ENCODE measurements around the gene LARGE1. TPM values are rescaled to one million over a fixed set of nuclear protein-coding genes. Genes with fewer than 3 reads are reported as not detected.
A peak's percentile ranks its signal among the peaks of the same experiment; 100 is the strongest.

The LARGE1 gene
- total RNA-seq, 1 donor from 2014 or later = 0.47 TPM

DNA sequence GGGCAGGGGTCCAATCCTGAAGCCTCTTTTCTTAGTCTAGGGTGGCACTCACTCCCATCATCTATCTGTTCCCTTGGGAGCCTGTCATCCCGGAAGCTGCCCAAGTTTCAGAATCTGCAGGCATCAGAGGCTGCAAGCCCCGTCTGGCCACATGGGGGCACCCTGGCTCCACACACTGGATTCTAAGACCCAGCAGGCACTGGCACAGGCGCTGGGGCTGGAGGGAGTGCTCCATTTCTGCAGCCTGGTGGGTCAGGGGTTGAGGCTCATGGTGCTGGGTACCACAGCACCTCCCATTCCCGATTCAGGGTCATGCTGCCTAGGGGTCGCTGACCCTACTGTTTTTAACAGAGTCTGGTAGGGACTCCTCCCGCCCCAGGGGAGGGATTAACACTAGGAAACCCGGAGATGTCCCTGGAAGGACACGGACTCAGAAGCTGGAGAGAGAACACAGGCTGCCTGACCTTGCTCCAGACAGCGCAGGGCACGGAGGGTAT is 618.2 kb downstream of the LARGE1 start:
- no peak overlapping the region for H3K4me3 Mint-ChIP-seq

GRCh38 chr22:33300165-33300564 is 620.1 kb downstream of the LARGE1 start:
- intact Hi-C loops (cut with micrococcal nuclease) = no loop called here

More for the DNA sequence above, 618.2 kb downstream of the LARGE1 start:
- no peak overlapping the region for H3K27ac Mint-ChIP-seq
- no peaks in the 10 kb centered on the region for H3K27me3 Mint-ChIP-seq
- intact Hi-C loops (cut with micrococcal nuclease) = loop anchor here (2.0 kb wide), 1 partner anchor 279 kb away; no protein-coding TSS in a partner anchor
- peak; percentile 86 for DNase-seq
- no peaks in the 10 kb centered on the region for H3K36me3 Mint-ChIP-seq (ENCODE audit: low read depth)
- no peaks in the 10 kb centered on the region for H3K9me3 Mint-ChIP-seq
- H3K4me1 Mint-ChIP-seq = no peaks in the 10 kb centered on the region

GRCh38 chr22:33299245-33299956 is 620.9 kb downstream of the LARGE1 start:
- Mint-ChIP-seq H3K27ac (no peak overlapping the region), H3K36me3 (ENCODE audit: low read depth) (no peaks in the 10 kb centered on the region), H3K9me3 (no peaks in the 10 kb centered on the region), H3K4me1 (no peaks in the 10 kb centered on the region), H3K27me3 (no peaks in the 10 kb centered on the region), H3K4me3 (no peak overlapping the region)
- DNase-seq = no peak
- intact Hi-C loops (cut with micrococcal nuclease) = no loop called here

More at GRCh38 chr22:33300165-33300564, 620.1 kb downstream of the LARGE1 start:
- H3K27ac Mint-ChIP-seq = no peak overlapping the region
- no peaks in the 10 kb centered on the region for H3K4me1 Mint-ChIP-seq
- H3K9me3 Mint-ChIP-seq = no peaks in the 10 kb centered on the region
- no peak overlapping the region for H3K4me3 Mint-ChIP-seq
- no peak for DNase-seq
- H3K27me3 Mint-ChIP-seq = no peaks in the 10 kb centered on the region
- H3K36me3 Mint-ChIP-seq (ENCODE audit: low read depth) = no peaks in the 10 kb centered on the region

DNA sequence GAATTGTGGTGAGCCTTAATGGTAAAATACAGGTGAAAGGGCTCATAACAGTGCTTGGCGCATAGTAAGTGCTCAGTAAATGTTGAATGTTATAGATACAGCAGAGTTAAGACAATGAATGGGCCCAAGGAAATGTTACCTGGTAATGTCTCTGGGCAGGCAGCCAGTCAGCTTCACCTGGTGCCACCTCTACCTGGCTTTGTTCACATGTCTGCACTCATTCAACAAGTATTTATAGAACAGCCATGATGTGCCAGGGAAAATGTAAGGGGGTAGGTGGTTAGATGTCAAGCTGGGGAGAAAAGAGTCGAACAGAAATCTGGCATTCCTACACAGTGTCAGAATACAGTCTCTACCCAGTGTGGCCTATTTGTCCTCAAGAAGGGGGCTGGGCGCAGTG is 623.3 kb downstream of the LARGE1 start:
- no peak for DNase-seq
- intact Hi-C loops (cut with micrococcal nuclease) = no loop called here
- Mint-ChIP-seq H3K27me3 (no peaks in the 10 kb centered on the region), H3K27ac (no peak overlapping the region), H3K36me3 (ENCODE audit: low read depth) (no peaks in the 10 kb centered on the region), H3K4me1 (no peaks in the 10 kb centered on the region), H3K9me3 (no peaks in the 10 kb centered on the region), H3K4me3 (no peak overlapping the region)

GRCh38 chr22:33288078-33288477 is 632.2 kb downstream of the LARGE1 start:
- Mint-ChIP-seq H3K4me1 (no peaks in the 10 kb centered on the region), H3K4me3 (no peak overlapping the region), H3K9me3 (no peaks in the 10 kb centered on the region), H3K27me3 (no peaks in the 10 kb centered on the region), H3K36me3 (ENCODE audit: low read depth) (no peaks in the 10 kb centered on the region), H3K27ac (no peak overlapping the region)
- intact Hi-C loops (cut with micrococcal nuclease) = no loop called here
- DNase-seq = no peak

DNA sequence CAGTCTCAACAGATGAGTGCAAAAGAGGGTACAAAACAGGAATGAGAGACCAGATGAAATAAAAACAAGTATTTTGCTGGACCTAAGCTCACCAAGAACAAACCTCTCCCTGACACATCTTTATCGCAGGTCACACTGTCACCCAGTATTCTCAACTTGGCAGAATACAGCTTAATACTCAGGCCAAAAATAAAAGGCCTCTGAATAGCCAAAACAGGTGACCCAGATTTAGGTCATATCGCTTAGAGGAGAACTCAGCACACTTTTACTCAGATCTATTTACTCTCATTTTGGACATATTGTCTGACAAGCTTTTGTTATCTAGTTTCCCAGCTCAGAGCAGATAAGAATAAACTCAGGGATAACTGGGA is 645.2 kb downstream of the LARGE1 start:
- no peaks in the 10 kb centered on the region for H3K9me3 Mint-ChIP-seq

DNA sequence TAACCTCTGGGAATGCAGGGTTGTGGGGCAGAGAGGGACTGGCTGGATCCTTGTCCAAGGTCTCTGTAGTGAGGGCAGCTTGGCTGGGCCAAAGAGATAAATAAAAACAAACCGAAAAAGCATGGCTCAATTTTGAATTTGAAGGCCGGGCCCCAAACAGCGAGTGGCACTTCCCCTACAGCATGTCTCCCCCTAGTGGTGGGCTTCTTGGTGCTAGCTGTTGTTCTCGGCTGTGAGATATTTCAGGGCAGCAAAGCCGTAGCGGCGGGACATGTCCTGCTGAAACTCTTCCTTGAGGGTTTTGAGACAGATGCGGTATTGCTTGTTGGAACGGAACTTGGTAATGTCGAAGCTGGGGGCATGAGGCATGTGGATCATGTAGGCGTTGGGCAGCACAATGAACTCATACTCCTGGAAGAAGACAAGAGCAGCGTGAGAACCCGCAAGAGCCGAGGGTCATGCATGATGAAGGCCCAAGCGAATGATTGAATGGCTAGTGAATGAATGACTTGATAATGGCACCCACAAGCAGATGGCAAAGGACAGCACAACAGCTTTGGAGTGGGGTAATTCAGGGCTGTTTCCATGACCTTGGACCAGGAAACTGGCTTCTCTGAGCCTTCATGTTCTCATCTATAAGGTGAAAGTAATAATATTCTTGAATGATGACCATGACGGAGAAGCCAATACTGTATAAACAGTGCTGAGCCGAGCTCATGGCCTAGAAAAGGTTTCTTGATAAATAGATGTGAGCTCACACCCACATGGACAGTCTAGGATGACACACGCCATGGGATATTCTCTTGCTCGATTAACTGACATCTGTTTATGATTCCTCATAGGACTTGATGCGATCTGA is 645.8 kb downstream of the LARGE1 start:
- Mint-ChIP-seq H3K27ac (no peak overlapping the region), H3K4me1 (no peaks in the 10 kb centered on the region), H3K36me3 (ENCODE audit: low read depth) (no peaks in the 10 kb centered on the region), H3K4me3 (no peak overlapping the region), H3K27me3 (no peaks in the 10 kb centered on the region), H3K9me3 (no peaks in the 10 kb centered on the region)
- intact Hi-C loops (cut with micrococcal nuclease) = no loop called here
- DNase-seq = peak; percentile 61

More for the DNA sequence above, 645.2 kb downstream of the LARGE1 start:
- H3K4me1 Mint-ChIP-seq = no peaks in the 10 kb centered on the region
- H3K4me3 Mint-ChIP-seq = no peak overlapping the region
- no peak for DNase-seq
- intact Hi-C loops (cut with micrococcal nuclease) = no loop called here
- no peaks in the 10 kb centered on the region for H3K36me3 Mint-ChIP-seq (ENCODE audit: low read depth)
- H3K27ac Mint-ChIP-seq = no peak overlapping the region
- H3K27me3 Mint-ChIP-seq = no peaks in the 10 kb centered on the region

DNA sequence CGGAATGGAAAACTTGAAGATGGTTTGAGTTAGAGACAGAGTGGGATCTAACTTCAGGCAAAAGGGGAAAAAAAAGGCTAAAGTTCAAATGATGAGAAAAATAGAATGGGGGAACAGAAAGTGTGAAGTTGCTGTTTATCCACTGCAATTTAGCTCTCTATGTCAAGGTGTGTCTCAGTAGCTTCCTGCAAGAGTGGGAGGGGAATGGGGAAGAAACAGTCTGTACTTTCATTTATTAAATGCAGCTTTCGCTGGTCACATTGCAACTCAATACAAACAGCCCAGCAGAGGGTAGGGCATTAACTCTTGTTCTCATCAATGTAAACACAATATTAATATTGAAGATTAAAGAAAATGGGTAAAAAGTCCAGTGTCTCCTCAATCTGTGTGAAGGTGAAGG is 647.4 kb downstream of the LARGE1 start:
- Mint-ChIP-seq H3K9me3 (no peaks in the 10 kb centered on the region), H3K4me1 (no peaks in the 10 kb centered on the region), H3K36me3 (ENCODE audit: low read depth) (no peaks in the 10 kb centered on the region), H3K27ac (no peak overlapping the region), H3K27me3 (no peaks in the 10 kb centered on the region), H3K4me3 (no peak overlapping the region)
- no peak for DNase-seq
- intact Hi-C loops (cut with micrococcal nuclease) = no loop called here

DNA sequence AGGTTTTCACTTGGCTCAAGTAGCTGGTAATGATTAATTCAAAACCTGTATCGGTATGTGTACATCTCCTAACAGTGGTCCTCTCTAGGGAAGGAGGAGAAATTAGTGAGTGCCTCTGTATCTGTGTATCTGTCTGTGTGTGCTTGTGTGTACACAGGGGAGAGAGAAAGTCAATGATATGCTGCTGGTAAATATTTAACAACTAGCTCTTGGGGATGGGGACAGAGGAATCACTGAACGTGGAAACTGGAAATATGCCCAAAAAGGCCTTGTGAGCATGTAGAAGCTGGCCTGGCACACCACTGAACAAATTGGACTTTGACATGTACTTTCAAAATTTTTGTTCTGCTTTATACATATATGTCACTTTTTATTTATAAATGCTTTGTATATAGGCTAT is 648.1 kb downstream of the LARGE1 start:
- Mint-ChIP-seq H3K27me3 (no peaks in the 10 kb centered on the region), H3K36me3 (ENCODE audit: low read depth) (no peaks in the 10 kb centered on the region), H3K27ac (no peak overlapping the region), H3K9me3 (no peaks in the 10 kb centered on the region), H3K4me1 (no peaks in the 10 kb centered on the region), H3K4me3 (no peak overlapping the region)
- no peak for DNase-seq
- intact Hi-C loops (cut with micrococcal nuclease) = no loop called here

DNA sequence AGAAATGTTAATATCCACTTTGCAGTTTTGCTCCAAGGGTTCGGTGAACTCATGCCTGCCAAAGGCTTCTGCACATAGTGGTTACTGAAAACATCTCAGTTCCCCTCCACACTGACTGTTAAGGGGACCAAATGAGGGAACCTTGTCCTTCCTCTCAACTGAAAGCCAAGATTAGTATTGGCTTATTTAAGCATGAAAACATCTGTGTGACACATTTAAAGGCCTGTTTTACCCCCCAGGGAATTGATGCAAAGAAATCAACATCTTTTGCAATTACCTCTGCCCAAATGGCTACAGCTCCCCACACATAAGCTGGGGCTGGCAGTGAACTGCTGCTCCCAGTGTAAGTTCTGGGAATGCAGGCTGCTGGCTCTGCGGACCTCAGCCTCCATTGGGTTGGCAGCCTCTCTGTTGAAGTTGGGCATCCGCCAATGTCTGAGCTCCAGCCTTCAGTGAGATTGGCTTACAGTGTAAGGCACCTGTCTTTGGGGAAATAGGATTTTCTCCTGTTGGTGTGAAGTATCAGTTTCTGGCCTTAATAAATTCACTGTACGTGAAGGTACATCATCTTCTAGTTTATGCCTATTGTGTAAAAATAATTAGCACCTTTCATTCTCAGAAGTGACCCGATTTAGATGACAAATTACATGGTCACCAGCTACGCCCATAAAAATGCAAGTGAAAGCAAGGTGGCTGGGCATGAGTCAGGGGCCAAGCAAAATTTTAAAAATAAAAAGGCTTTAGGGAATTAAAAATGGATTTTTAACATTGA is 648.7 kb downstream of the LARGE1 start:
- H3K27me3 Mint-ChIP-seq = no peaks in the 10 kb centered on the region
- H3K27ac Mint-ChIP-seq = no peak overlapping the region
- no peak for DNase-seq
- no peaks in the 10 kb centered on the region for H3K9me3 Mint-ChIP-seq
- H3K36me3 Mint-ChIP-seq (ENCODE audit: low read depth) = no peaks in the 10 kb centered on the region
- H3K4me1 Mint-ChIP-seq = no peaks in the 10 kb centered on the region
- intact Hi-C loops (cut with micrococcal nuclease) = no loop called here
- no peak overlapping the region for H3K4me3 Mint-ChIP-seq

DNA sequence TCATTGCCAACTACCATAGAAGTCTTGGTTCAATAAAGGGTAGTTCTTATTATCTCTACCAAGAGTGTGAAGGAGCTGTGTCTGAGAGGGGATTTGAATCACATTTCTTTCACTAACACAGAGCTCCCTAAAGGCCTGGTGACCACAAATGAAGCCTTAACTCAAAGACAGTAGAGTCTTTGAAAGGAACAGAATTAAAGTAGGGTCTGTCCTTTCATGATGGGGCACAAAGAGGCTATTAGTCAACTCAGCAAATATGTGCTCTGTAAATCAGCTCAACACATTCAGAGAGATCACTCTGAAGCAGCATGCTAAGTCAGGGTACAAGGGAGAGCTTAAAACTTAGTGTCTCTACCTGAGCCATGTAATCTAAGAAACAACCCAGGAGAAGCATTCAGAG is 649.7 kb downstream of the LARGE1 start:
- no peaks in the 10 kb centered on the region for H3K4me1 Mint-ChIP-seq
- H3K36me3 Mint-ChIP-seq (ENCODE audit: low read depth) = no peaks in the 10 kb centered on the region
- no peaks in the 10 kb centered on the region for H3K27me3 Mint-ChIP-seq
- DNase-seq = no peak
- no peak overlapping the region for H3K4me3 Mint-ChIP-seq
- intact Hi-C loops (cut with micrococcal nuclease) = no loop called here
- no peaks in the 10 kb centered on the region for H3K9me3 Mint-ChIP-seq
- H3K27ac Mint-ChIP-seq = no peak overlapping the region

GRCh38 chr22:33261699-33262098 is 658.6 kb downstream of the LARGE1 start:
- Mint-ChIP-seq H3K27ac (no peak overlapping the region), H3K4me3 (no peak overlapping the region), H3K27me3 (no peaks in the 10 kb centered on the region), H3K36me3 (ENCODE audit: low read depth) (no peaks in the 10 kb centered on the region), H3K9me3 (no peaks in the 10 kb centered on the region), H3K4me1 (no peaks in the 10 kb centered on the region)
- intact Hi-C loops (cut with micrococcal nuclease) = no loop called here
- DNase-seq = no peak

DNA sequence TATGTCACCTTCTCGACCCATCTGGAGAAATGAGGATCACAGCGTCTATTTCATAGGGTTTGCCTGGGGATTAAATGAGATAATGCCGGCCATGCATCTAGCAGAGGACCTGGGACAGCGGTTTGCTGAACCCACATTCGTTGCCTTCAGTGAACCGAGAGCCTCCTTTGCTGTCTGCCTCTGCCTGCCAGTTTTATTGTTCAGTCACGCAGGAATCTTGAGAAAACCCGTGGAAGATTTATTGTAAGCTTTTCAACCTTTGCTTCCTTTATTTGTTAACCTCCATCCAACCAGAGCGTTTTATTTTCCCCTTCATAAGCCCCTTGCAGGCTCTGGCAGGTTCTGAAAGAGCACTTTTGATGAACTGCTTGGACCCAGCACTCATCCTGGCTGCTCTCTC is 659.8 kb downstream of the LARGE1 start:
- Mint-ChIP-seq H3K4me3 (no peak overlapping the region), H3K36me3 (ENCODE audit: low read depth) (no peaks in the 10 kb centered on the region), H3K9me3 (no peaks in the 10 kb centered on the region), H3K27me3 (no peaks in the 10 kb centered on the region), H3K27ac (no peak overlapping the region), H3K4me1 (no peaks in the 10 kb centered on the region)
- DNase-seq = no peak
- intact Hi-C loops (cut with micrococcal nuclease) = no loop called here

GRCh38 chr22:33255791-33256190 is 664.5 kb downstream of the LARGE1 start:
- Mint-ChIP-seq H3K4me1 (no peaks in the 10 kb centered on the region), H3K27me3 (no peaks in the 10 kb centered on the region), H3K27ac (no peak overlapping the region), H3K4me3 (no peak overlapping the region), H3K9me3 (no peaks in the 10 kb centered on the region), H3K36me3 (ENCODE audit: low read depth) (no peaks in the 10 kb centered on the region)
- DNase-seq = no peak
- intact Hi-C loops (cut with micrococcal nuclease) = no loop called here
